IPS-18a (cell line): ENCODE data around the gene CRAMP1.
"Not testable (repeated sequence)": the region's sequence is repeated elsewhere in the genome, so short reads cannot be mapped to it uniquely, and the experiment has no call there.

Source experiments
- H3K27ac ChIP-seq: one replicate; pipeline ENCODE4 v1.5.1; 2013; ENCODE audit warnings: low read length
- H3K27me3 ChIP-seq: one replicate; pipeline ENCODE4 v1.6.1; 2013; ENCODE audit warnings: mild to moderate bottlenecking, low read length; ENCODE audit not compliant: control insufficient read depth, insufficient read depth
- H3K36me3 ChIP-seq: one replicate; pipeline ENCODE4 v1.6.1; 2013; ENCODE audit warnings: low read depth, low read length; ENCODE audit not compliant: control insufficient read depth
- H3K4me1 ChIP-seq: one replicate; pipeline ENCODE4 v1.6.1; 2013; ENCODE audit warnings: low read depth, low read length; ENCODE audit not compliant: control insufficient read depth
- H3K4me3 ChIP-seq: one replicate; pipeline ENCODE4 v1.5.1; 2013; ENCODE audit warnings: low read length
- H3K9ac ChIP-seq: one replicate; pipeline ENCODE4 v1.6.1; 2013; ENCODE audit warnings: mild to moderate bottlenecking, low read length, moderate library complexity
- H3K9me3 ChIP-seq: one replicate; pipeline ENCODE4 v1.6.1; 2013; ENCODE audit warnings: low read depth, low read length; ENCODE audit not compliant: control insufficient read depth

The CRAMP1 gene

GRCh38 chr16:1710811-1711507, 98.8 kb downstream of the CRAMP1 start:
- Histone ChIP-seq H3K27me3 (no peaks in the 10 kb centered on the region), H3K9me3 (no peaks in the 10 kb centered on the region), H3K36me3 (no peaks in the 10 kb centered on the region), H3K9ac (no peak overlapping the region), H3K4me3 (no peak overlapping the region), H3K27ac (no peak overlapping the region), H3K4me1 (peaks cover 19% of the 10 kb centered on the region)

DNA sequence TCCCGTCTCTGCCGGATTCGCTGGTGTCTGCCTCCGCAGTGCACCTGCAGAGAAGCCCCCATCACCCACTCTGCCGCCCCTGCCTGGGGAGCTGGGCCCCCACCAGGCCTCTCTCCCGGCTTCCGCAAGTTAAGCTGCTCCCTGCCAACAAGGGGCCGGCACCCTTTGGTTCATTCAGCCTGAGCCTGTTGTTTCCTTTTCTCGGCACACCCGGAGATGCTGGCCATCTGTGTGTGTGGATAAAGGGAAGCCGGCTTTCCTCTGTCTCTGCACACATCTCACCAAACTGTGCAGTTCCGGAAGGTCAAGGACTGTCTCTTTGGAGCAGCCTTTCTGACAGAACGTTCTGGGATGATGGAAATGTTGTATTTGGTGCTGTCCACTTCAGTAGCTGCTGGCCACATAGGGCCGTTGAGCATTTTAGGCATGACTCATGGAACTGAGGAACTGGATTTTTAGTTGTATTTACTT, 100.7 kb downstream of the CRAMP1 start:
- H3K4me3 ChIP-seq = no peak overlapping the region
- H3K4me1 ChIP-seq = peaks cover 14% of the 10 kb centered on the region
- no peaks in the 10 kb centered on the region for H3K9me3 ChIP-seq
- no peak overlapping the region for H3K27ac ChIP-seq
- H3K36me3 ChIP-seq = no peaks in the 10 kb centered on the region
- H3K27me3 ChIP-seq = no peaks in the 10 kb centered on the region
- H3K9ac ChIP-seq = no peak overlapping the region

- no peak overlapping the region for H3K9ac ChIP-seq
- H3K27ac ChIP-seq = no peak overlapping the region
- no peaks in the 10 kb centered on the region for H3K36me3 ChIP-seq
- H3K4me1 ChIP-seq = peaks cover 14% of the 10 kb centered on the region
- no peaks in the 10 kb centered on the region for H3K27me3 ChIP-seq
- no peak overlapping the region for H3K4me3 ChIP-seq
- no peaks in the 10 kb centered on the region for H3K9me3 ChIP-seq
Observed at GRCh38 chr16:1713331-1713730, 101.2 kb downstream of the CRAMP1 start.

DNA sequence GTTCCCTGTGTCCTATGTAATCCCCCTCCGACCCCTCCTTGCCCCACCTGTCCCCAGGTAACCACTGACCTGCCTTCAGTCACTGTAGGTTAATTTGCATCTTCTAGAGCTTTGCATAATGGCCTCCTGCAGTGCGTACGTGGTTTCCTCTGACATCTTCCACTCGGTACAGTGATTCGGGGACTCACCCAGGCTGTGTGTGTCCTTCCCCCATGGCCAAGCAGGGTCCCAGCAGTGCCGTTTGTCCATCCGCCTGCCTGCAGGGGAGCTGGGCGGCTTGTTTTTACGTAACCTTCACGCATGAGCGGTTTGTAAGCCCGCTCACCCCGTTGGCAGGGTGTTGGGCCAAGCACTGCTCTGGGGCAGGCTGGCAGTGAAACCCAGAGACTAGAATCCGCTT, 101.8 kb downstream of the CRAMP1 start:
- no peaks in the 10 kb centered on the region for H3K27me3 ChIP-seq
- no peaks in the 10 kb centered on the region for H3K36me3 ChIP-seq
- no peaks in the 10 kb centered on the region for H3K9me3 ChIP-seq
- no peak overlapping the region for H3K9ac ChIP-seq
- peaks cover 14% of the 10 kb centered on the region for H3K4me1 ChIP-seq
- H3K4me3 ChIP-seq = no peak overlapping the region
- no peak overlapping the region for H3K27ac ChIP-seq

DNA sequence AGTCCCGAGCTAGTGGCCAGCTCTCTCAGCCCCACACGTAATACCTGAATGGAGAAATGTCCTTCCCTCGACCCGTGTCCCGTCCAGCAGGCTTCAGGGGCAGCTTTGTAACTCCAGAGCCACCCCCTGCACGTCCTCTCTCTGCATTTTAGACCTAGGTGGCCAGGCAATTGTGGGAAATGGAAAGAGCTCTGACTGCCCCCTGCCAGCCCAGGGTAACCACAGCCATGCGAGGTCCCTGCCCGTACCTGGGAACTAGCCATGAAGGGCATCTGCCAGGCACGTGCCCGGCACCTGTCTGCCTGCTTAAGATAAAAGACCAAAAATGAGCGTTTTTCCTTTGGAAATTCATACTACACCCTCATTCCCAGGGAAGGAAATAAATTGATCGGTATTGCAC, 103.1 kb downstream of the CRAMP1 start:
- H3K4me1 ChIP-seq = peaks cover 14% of the 10 kb centered on the region
- no peak overlapping the region for H3K9ac ChIP-seq
- no peaks in the 10 kb centered on the region for H3K36me3 ChIP-seq
- H3K27ac ChIP-seq = no peak overlapping the region
- H3K9me3 ChIP-seq = no peaks in the 10 kb centered on the region
- H3K27me3 ChIP-seq = no peaks in the 10 kb centered on the region
- H3K4me3 ChIP-seq = no peak overlapping the region

DNA sequence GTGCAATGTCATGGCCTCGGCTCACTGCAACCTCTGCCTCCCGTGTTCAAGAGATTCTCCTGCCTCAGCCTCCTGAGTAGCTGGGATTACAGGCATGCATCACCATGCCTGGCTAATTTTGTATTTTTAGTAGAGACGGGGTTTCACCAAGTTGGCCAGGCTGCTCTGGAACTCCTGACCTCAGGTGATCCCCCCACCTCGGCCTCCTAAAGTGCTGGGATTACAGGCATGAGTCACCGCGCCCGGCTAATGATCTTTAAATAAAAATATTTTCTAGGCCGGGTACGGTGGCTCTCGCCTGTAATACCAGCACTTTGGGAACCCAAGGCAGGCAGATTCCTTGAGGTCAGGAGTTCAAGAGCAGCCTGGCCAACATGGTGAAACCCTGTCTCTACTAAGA, 106.1 kb downstream of the CRAMP1 start:
- peaks cover 14% of the 10 kb centered on the region for H3K4me1 ChIP-seq
- not testable (repeated sequence) for H3K4me3 ChIP-seq, H3K9ac ChIP-seq, H3K27me3 ChIP-seq, H3K36me3 ChIP-seq, H3K9me3 ChIP-seq, H3K27ac ChIP-seq

GRCh38 chr16:1719559-1720229, 107.5 kb downstream of the CRAMP1 start:
- H3K4me1 ChIP-seq, H3K36me3 ChIP-seq, H3K4me3 ChIP-seq, H3K9me3 ChIP-seq, H3K27me3 ChIP-seq, H3K27ac ChIP-seq, H3K9ac ChIP-seq: not testable (repeated sequence)

DNA sequence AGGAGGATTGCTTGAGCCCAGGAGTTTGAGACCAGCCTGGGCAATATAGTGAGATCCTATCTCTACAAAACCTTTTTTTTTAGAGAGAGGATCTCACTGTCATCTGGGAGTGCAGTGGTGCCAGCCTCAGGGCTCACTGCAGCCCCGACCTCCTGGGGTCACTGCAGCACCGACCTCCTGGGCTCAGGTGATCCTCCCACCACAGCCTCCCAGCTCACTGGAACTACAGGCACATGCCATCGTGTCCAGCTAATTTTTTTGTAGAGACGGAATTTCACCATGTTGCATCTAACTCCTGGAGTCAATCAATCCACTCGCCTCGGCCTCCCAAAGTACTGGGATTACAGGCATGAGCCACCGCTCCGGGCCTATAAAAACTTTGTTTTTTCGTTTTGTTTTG, 109.2 kb downstream of the CRAMP1 start:
- Histone ChIP-seq H3K27me3 (no peaks in the 10 kb centered on the region), H3K9ac (no peak overlapping the region), H3K9me3 (no peaks in the 10 kb centered on the region), H3K27ac (no peak overlapping the region), H3K4me1 (no peaks in the 10 kb centered on the region), H3K4me3 (no peak overlapping the region), H3K36me3 (no peaks in the 10 kb centered on the region)

- H3K27me3 ChIP-seq = no peaks in the 10 kb centered on the region
- no peaks in the 10 kb centered on the region for H3K4me1 ChIP-seq
- H3K4me3 ChIP-seq = no peak overlapping the region
- H3K27ac ChIP-seq = no peak overlapping the region
- no peaks in the 10 kb centered on the region for H3K9me3 ChIP-seq
- H3K9ac ChIP-seq = no peak overlapping the region
- no peaks in the 10 kb centered on the region for H3K36me3 ChIP-seq
Observed at GRCh38 chr16:1723450-1724147, 111.4 kb downstream of the CRAMP1 start.

- H3K9ac ChIP-seq = no peak overlapping the region
- no peaks in the 10 kb centered on the region for H3K4me1 ChIP-seq
- no peak overlapping the region for H3K27ac ChIP-seq
Observed at GRCh38 chr16:1724491-1724890, 112.3 kb downstream of the CRAMP1 start.

DNA sequence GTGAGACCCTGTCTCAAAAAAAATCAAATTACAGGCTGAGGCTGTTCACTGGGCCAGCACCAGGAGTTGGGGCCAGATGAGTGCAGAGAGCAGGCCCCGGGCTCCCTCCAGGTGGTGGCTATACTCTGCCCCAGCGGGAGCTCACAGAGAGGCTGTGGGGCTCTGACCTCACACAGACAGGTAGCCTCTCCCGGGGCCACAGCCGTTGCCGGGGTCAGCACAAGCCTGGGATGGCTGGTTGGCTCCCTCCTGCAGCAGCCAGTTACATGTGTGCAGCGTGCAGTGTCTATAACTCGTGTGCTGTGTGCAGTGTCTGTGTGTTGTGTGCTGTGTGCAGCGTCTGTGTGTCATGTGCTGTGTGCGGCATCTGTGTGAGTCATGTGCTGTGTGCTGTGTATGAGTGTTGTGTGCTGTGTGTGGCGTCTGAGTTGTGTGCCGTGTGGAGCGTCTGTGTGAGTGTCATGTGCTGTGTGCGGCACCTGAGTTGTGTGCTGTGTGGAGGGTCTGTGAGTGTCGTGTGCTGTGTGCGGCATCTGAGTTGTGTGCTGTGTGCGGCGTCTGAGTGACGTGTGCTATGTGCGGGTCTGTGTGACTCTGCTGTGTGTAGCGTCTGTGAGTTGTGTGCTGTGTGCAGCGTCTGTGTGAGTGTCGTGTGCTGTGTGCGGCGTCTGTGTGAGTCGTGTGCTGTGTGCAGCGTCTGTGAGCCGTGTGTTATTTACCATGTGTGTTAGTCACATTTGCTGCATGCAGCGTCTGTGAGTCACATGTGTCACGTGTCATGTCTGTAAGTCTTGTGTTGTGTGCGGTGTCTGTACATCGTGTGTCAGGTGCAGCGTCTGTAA, 114.7 kb downstream of the CRAMP1 start:
- H3K4me3 ChIP-seq = no peak overlapping the region
- no peaks in the 10 kb centered on the region for H3K9me3 ChIP-seq
- H3K36me3 ChIP-seq = no peaks in the 10 kb centered on the region
- H3K9ac ChIP-seq = no peak overlapping the region
- H3K27ac ChIP-seq = no peak overlapping the region
- H3K4me1 ChIP-seq = no peaks in the 10 kb centered on the region
- no peaks in the 10 kb centered on the region for H3K27me3 ChIP-seq

More at GRCh38 chr16:1724491-1724890, 112.3 kb downstream of the CRAMP1 start:
- no peak overlapping the region for H3K4me3 ChIP-seq
- H3K9me3 ChIP-seq = no peaks in the 10 kb centered on the region
- no peaks in the 10 kb centered on the region for H3K36me3 ChIP-seq
- H3K27me3 ChIP-seq = no peaks in the 10 kb centered on the region
